NCI-H2227 (cell line): ENCODE results near the gene NUFIP1.
"Not testable (repeated sequence)": the region's sequence is repeated elsewhere in the genome, so short reads cannot be mapped to it uniquely, and the experiment has no call there.

ENCODE experiments used
- DNase-seq: peaks from one replicate; lab custom pipeline; 2025; ENCODE audit not compliant: unreplicated experiment; lab: John Stamatoyannopoulos, UW

Gene NUFIP1

DNA sequence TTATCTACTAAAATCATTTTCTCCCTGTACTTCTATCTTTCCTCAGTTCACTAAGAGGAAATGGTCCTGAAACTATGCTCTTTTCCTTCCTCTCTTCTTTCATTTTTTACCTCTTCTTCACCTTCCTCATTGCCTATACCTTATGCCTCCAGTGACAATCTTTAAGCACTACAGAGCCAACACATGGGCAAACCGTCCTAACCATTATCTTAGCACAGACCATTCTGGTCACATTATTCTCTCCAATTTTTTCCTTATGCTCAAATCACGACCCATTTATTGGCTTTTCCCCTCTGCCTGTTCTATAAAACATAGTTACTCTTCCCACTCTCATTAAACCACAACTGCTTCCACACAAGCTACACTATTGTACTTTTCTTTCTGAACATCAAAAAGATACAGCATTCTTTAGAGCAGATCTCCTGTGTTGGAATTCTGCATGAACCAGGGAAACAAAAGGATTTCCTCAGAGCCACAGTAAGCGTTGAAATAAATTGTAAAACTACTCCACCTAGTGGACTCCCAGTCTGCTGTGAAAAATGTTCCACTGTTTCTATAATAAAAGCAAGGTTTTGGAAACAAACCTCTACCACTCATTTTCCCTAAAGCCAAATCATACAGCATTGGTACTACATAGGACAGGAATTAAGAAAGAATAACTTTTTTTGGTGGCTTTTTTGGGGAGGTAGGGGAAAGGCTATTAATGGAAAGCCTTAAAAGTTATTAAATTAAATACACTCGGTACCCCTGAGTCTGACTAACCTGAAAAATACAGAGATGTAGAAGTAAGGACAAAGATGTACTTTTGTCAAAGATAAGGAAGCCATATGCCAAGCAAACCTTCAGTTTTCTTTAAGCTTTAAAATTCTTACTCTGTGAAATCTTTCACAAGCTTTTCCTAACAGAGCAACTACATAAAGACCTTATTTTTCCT, 19.5 kb downstream of the NUFIP1 start:
- peak; percentile 64 for DNase-seq

- DNase-seq: no peak
Observed at GRCh38 chr13:44968434-44968815, 20.8 kb downstream of the NUFIP1 start.

- DNase-seq: no peak
Observed at GRCh38 chr13:44967704-44968433, 21.4 kb downstream of the NUFIP1 start.

DNA sequence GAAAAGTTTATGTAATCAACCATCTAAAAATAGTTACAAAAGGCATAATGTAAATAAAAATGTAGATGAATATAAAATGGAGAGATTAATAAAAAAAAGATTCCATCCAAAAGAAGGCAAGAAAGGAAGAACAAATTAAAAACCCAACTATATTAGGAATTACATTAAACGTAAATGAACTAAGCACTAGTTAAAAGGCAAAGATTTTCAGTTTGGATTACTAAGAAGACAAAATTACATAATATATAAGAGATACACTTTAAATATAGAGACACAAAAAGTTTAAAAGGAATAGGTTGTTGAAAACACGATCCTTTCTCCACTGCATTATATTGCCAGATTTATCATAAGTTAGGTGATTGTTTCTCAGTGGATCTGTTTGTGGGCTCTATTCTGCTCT, 27.3 kb downstream of the NUFIP1 start:
- no peak for DNase-seq

DNA sequence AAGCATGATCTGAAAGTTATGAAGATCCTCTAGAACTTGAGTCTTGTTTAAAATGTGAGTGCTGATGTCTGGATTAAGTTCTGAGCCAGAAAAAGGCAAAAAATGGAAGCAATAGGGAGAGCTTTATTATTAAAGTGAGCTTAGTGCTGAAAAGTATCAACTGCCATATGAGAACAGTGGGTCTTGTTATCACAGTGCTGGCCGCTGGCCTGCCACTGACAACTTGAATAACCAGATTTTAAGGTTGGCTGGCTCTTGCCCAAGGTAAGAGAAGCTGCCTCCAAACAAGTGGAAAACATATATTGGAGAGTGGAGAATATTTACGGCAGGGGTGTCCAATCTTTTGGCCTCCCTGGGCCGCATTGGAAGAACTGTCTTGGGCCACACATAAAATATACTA, 33.9 kb downstream of the NUFIP1 start:
- DNase-seq: no peak

GRCh38 chr13:44954224-44954623, 35.0 kb downstream of the NUFIP1 start:
- DNase-seq: no peak

DNA sequence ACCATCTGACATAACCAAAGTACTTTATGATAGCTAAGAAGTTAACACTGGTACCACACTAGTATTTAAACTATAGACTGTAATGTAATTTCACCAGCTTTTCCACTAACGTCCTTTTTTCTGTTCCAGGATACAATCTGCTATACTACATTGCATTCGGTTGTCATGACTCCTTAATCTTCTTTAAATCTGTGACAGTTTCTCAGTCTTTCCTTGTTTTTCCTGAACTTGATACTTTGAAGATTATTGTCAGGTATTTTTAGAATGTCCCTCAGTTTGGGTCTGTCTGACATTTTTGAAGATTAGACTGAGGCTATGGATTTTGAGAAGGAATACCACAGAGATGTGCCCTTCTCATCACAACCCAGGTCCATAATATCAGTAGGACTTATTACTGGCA, 36.6 kb downstream of the NUFIP1 start:
- no peak for DNase-seq

DNA sequence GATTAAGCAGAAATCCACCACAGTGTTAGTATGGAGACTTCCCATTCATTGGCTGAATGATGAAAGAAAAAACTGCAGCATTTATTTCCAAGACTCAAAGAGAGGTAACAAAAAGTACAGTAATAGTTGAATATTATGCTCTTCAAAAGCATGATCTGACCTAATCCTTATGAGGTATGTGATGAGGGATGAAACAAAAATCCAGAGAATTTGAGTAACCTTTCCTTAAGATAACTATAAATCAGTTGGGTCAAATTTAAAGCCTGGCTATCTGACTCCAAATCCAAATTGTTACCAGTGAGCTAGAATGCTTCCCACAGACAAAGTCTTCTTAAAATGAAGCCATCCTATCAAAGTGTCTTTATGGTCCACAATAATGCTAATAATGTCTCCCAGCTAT, 38.1 kb downstream of the NUFIP1 start:
- DNase-seq: no peak

DNA sequence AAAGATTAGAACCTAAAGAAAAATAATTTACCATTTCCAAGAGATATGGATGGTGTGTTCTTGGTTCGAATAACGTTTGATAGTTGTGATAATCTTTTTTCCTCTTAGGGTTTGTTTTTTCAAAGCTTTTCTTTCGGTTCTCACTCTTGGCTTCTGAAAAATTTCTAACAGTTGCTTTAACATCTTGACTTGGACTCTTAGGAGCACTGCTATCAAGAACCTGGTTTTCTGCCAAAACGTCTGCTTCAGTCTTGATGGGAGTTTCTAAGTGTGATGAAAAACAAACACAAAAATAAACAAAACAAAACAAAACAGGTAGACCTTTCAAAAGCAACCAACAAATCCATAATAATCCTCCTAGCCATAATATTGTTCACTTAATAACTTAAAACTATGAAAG, 45.9 kb downstream of the NUFIP1 start:
- DNase-seq: not testable (repeated sequence)

GRCh38 chr13:44938854-44939253, 50.4 kb downstream of the NUFIP1 start:
- no peak for DNase-seq

DNA sequence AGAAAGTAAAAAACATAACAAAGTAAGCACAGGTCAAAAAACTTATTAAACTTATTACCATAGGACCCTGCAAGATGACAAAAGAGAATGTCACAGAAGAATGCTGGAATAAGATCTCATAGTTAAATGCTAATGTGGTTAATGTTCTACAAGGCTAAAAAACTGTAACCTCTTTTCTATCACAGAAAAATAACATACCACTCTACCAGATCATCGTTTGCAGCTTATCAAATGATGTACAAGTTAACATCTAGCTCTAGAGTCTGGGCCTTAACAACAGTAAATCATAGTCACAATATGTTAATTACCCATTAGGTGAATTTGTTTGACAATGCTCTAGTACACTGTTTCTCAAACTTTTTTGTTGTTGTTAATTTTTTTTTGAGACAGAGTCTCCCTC, 53.0 kb downstream of the NUFIP1 start:
- no peak for DNase-seq

GRCh38 chr13:44934724-44935123, 54.5 kb downstream of the NUFIP1 start:
- DNase-seq: no peak

DNA sequence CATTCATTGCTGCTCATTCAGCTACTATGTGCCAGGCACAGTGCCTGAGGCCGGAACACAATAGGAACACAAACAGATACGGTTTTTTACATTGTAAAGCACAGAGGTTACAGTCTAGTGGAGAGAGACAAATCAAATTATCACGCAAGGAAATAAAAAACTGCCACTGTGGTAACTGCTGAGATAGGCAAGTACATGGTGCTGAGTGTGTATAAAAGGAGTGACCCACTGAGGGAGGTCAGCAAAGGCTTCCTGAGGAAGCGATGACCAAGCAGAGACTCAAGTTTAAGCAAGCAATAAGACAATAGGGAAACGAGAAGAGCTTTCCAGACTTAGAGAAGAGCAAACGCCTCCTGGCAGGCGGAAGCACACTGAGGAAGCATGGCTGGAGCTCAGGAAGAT, 56.4 kb downstream of the NUFIP1 start:
- DNase-seq: no peak

DNA sequence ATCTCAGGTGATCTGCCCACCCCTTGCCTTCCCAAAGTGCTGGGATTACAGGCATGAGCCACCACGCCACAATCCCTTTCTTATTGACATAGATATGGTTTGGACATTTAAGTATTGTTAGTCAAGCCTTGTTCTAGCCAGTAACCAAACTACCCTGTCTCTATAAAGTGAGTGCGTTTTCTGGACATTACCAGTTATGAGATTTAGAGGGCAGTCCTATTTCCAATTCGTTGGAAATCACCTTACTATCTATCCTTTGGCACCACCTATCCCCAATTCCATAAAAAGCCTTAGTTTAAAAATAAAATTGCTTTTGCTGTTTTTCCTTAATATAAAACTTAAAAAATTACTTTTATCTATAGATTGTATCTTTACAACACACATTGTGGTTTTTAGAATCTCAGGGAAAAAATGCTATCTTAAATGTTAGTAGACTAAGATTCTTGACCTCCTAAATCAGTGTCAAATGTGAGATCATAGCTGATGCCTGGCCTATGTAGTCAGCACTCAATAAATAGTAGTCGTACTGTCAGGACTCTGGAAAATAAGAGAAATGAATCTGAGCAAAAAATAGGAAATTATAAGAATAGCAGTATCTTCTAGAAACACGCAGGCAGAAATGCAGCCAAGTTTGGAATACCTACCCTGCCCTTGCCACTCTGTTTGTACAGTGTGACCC, 57.0 kb downstream of the NUFIP1 start:
- DNase-seq: no peak

DNA sequence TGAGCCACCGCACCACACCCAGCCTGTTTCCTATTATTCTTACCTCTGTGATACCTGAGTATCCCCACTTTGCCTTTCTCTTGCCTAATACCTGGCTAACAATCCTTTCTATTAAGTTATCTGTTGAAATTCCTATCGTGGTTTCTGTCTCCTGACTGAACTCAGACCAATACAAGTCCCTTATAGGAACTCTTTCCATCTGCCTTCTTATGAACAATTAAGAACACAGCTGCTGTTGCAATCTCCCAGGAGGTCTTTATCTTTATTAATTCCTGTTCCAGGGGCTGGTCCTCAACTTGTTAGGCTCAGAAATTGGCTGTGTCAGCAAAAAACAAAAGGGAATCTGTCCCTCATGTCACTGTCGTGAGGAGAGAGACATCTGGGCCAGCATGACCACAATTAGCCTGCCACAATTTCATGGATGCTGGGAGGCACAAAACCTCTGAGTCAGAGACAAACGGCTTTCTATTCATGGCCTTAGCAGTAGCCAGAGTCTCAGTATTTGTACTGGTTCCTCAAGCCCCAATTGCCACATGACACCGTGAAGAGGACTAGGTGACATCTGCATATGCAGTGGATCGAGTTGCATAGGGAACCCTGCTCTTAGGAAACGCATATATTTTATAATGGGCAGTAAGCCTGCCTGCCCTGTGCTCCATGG, 58.2 kb downstream of the NUFIP1 start:
- DNase-seq: no peak

DNA sequence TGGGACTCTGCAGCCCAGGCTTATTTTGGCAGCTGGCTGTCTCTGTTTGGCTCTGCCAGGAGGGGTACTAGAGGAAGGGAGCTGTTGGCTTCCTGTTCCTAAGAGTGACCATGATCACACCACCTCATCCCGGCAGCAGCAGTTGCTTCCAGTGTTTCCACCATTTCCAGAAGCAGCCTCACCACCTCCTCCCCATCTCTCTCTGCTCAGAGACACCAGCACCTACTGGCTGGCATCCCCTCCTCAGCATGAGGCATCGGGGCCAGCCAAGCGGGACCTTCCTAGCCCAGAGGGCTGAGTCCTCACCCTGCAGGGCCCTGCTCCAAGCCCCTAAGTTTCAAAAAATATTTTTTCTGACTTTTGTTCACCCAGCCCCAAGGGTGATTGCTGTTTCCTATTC, 59.0 kb downstream of the NUFIP1 start:
- no peak for DNase-seq

- no peak for DNase-seq
Observed at GRCh38 chr13:44929692-44930091, 59.6 kb downstream of the NUFIP1 start.

DNA sequence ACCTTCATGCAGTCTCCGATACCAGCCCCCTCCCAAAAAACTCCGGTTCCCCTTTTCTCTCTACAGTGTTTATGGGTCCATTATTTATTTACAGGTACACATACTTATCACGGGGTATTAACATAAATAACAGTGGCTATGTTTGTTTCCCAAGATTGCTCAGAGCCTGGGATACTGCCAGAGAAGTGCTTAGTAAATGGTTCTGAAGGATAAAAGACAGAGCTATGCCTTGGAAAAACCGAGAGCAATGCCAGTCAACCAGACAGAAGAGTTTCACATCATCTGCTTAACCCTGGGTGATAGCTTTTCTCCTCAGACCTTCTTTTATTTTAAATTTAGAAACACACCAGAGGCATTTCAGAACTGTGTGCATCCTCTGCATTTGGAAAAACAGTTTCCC, 61.3 kb downstream of the NUFIP1 start:
- DNase-seq: no peak

DNA sequence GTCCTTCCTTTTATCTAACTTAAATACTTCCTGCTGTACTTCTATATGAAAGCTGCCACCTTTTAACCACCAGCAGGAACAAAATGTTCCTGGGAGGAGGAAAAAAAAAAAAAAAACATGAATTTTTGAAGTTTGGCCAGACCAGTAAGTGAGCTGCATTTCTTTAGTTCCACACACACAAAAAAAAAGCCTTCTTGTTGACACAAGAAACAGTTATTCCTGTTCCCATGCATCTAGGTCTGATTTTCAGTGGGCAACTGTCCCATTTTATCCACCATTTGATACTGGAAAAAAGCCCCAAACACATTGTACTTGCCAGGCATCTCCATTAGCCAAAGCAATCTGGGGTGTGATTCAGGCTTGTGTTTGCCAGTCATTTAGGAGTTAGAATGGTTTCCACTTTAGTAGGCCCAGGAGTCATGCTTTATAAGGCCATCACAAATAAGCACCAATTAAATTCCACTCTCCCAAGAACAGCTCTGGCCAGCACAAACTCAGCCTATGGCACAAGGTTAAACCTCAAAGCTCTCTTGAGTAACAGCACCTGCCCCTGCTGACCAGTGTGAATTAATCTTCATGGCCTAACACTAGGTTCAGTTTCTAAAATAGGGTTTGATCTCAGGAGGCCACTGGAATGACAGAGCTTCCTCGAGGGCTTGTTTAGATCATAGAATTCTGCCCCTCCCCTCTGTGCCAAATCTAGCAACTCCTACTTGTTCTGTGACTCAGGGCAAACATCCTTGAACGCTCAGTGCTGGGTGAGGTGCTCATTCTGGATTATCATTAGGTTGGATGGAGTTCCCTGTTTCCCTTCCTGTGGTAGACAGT, 67.1 kb downstream of the NUFIP1 start:
- no peak for DNase-seq

DNA sequence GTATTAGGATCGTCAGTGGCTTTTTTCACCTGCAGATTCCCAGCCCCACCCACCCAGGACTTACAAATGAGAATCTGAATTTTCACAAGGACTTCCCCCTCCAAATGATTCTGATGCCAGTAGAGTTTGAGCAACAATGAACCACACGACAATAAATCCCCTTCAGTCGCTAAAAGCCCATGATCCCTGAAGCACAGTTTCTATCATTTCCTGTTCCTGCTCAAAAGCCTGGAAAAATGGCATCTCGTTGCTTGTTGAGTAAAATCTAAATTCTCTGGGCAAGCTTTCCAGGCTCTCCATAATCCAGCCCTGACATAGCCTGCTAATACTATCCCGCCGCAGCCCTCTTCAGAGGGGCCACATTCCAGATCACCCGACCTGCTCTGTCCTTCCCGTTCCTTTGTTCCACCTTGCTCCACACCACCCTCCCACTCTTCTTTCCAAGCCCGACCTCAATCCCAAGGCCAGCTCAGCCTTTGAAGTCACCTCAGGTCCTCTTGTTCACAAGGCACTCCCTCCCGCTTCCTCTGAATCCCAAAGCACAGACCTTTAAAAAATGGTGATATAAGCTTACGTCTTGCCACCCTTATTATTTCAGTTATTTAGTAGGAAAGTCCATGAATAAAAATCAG, 67.9 kb downstream of the NUFIP1 start:
- no peak for DNase-seq
